Stimulated activated CD4-positive, alpha-beta T cell treated with anti-CD3 and anti-CD28 coated beads, Interleukin-1b, Interleukin-23, amount 100 ng/mL, for 1 hour (primary cell): ENCODE data around the gene CAB39.

ENCODE experiments used
- DNase-seq, 2 donors: peaks; one replicate each; pipeline ENCODE4 v3.0.0-alpha.2; 2020; ENCODE audit warnings: low read depth in 2 of 2

The CAB39 gene

DNA sequence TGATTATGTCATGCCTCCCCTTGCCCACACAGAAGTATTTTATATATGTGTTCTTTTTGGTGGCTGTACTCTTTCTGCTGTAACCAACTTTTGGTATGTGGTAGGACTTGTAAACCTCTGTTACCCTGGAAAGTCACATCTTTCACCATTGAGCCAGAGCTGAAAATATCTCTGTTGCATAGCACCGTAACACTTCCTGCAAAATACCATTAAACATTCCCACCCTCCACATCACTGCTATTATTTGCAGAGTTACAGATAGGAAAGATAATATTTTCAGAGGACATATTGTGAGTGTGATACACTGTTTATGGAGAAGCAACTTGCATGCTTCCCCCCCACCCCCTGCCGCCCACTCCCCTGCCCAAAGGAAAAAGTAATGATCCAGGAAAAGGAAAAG, 44.8 kb downstream of the CAB39 start:
- DNase-seq = no peak

DNA sequence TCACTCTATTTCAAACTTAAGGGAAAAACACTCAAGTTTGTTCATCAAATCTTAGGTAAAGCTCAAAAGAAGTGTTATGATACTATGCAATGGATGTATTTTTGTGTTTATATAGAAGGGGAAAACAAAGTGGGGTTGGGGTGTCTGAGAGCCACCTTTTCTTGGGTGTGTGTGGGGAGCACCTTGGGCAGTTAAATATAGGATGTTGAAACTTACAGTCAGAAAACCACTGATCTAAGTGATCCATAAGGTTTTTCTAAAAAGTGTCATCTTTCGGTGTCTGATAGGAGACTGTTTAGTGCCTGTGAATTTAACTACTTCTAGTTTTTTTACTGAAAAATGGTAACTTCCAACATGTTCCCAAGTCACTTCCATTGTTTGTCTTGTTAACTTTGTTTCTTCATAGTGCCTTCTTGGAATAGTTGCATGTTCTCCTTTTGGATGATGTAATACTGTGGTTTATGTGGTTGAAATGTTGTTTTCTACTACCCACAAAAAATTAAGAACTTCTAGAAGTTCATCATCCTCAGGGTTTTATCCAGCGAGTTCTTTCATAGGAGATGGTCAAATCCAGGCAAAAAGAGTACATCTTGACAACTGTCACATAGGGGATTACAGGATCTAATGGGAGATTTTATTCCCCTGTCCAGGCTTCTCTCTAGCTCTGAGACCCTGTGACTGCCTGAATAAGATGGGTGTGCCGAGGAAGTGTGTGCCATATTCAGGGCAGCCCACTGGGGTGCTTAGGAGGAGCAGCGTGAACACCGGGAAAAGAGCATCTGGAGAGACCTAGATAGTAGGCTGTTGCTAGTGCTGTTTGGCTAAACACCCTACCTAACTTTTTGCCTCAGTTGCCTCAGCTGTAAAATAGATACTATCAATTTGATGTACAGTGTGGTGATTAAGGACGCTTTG, 46.2 kb downstream of the CAB39 start:
- DNase-seq = no peak

DNA sequence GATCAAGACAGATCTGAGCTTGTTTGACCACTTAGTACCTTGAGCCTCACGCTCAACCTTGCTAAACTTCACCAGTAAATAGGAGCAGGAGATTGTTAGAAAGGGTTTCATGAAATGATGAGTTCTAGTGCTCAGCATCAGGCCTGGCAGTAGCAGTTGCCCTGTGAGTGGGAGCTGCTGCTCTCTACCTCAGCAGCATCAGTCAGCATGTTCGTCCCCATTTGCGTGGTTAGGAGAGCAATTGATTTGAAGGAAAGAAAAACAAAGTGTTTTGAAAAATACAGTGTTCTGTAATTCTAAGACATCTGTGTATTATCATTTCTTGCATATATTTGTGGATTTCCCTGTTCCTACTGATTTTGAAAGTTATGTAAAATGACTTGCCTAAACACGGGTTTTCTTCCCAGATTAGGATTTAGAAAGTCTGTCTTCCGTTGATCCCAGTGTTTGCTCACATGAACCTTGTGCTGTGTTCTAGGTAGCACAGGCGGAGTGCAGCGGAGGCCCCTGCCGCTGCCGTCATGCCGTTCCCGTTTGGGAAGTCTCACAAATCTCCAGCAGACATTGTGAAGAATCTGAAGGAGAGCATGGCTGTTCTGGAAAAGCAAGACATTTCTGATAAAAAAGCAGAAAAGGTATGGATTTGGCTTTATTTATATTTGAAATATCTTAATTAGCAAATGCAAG, 47.0 kb downstream of the CAB39 start:
- no peak for DNase-seq

DNA sequence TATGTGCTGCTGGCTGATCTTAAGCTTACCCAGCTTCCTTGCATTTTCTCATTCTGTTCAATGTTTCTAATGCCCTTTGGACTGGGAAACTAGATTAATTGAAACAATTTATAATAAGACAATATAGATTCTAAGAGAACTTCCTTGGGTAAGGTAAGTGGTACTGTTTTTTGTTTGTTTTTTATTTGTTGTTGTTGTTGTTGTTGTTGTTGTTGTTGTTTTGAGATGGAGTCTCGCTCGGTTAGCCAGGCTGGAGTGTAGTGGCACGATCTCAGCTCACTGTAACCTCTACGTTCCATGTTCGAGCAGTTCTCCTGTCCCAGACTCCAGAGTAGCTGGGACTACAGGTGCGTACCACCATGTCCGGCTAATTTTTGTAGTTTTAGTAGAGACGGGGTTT, 49.1 kb downstream of the CAB39 start:
- no peak for DNase-seq

DNA sequence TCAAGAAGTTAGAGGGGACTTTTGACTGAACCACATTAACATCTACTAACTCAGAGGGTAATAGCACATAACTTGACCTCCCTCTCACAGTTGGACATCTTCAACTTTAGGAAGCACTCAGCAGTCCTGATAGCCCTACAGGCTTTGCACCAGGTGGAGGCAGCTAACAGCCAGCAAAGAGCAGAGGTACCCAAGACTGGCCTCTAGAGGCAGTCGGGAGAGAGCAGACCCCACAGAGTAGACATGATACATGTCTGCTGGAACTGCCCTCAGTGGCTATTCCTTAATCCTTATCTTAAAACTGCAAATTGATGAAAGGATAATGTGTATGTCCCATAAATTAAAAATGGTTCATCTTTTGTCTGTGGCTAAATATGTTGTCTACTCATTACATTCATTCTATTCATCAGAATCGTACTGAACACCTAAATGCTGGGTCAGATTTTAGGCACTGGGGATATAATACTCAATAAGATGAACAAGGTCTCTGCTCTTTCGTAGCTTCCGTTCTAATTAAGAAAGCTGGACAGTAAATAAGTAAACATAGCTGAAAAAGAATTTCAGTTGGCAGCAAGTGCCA, 49.8 kb downstream of the CAB39 start:
- DNase-seq = no peak

DNA sequence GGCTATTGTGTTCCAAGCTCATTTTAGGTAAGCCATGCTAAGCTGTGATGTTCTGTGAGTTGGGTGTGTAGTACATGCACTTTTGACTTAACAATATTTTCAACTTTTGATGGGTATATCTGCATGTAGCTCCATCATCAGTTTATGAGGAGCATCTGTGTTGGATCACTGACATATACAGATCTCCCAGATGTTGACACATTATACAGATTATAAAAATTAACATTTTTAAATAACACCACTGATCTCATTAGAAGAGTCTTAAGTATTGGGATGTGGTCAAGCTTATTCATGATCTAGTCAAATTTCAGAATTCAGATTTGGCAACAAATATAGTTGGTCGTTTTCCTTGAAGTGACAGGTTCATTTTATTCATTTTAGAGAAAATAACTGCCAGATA, 51.7 kb downstream of the CAB39 start:
- no peak for DNase-seq

DNA sequence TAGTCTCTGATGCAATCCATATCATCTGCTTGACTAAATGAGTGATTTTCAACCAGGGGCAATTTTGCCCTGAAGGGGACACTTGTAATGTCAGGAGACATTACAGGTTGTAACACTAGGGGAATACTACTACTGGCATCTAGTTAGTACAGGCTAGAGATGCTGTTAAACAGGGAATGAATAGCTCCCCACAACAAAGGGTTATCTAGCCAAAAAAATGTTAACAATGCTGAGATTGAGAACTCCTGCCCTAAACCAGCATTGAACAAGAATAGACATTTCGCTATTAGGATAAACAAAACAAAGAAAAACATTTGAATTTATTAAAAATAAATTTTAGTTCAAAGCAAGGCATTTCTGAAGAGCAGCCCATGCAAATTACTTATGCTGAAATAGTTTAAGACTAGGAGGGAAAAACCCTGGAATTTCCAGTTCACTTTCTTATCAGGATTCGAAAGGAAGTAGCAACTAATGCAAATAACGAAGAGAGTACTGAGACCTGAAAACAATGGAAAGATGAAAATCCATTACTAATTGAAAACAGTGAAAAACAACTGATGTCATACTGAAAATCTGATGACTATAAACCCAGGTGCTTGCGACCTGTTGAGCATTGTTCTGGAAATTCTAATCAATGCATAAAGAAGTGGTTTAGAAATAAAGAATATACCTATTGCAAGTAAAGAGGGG, 53.1 kb downstream of the CAB39 start:
- DNase-seq = no peak

DNA sequence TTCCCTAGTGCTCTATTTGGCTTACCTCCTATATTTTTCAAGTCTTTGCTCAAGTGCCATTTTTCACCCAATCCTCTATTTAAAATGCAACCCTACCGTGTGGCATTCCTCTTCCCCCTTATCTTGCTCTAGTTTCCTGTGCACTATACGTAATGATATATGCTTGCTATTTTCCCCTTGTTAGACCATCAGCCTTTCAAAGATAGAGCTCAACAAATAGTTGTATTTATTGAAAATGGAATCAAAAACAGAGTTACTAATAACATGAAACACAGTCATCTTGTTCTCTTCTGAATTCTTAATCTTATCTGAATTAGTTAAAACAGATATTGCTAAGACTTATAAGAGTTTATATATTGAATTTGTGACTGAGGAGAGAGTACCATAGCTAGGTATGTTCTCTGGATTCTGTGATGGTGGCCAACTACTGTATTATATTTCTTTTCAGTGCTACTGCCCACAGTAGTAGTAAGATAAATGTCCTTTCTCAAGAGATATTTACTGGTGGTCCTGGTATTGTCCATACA, 55.3 kb downstream of the CAB39 start:
- no peak for DNase-seq

DNA sequence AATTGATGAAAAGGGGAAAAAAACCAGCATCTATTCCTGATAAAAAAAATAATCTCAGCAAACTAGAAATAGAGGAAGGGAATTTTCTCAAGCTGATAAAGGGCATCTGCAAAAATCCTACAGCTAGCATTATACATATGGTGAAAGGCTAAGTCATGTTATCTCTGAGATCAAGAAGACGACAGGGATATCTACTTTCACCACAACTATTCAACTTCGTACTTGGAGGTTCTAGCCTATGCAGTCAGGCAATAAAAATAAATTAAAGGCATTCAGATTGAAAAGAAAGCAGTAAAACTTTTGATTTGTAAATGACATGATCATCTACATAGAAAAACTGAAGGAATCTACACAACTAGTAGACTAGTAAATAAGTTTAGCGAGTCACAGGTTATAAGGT, 58.2 kb downstream of the CAB39 start:
- no peak for DNase-seq

DNA sequence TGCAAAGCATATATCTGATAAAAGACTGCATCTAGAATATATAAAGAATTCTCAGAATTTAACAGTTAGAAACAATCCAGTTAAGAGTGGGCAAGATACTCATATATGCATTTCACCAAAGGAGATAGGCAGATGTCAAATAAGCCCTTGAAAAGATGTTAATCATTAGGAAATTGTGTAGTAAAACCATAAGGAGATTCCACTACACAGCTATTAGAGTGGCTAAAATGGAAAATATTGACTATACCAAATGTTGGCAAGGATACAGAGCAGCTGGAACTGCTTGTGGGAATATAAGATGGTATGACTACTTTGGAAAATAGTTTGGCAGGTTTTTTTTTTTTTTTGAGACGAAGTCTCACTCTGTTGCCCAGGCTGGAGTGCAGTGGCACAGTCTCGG, 59.5 kb downstream of the CAB39 start:
- no peak for DNase-seq

DNA sequence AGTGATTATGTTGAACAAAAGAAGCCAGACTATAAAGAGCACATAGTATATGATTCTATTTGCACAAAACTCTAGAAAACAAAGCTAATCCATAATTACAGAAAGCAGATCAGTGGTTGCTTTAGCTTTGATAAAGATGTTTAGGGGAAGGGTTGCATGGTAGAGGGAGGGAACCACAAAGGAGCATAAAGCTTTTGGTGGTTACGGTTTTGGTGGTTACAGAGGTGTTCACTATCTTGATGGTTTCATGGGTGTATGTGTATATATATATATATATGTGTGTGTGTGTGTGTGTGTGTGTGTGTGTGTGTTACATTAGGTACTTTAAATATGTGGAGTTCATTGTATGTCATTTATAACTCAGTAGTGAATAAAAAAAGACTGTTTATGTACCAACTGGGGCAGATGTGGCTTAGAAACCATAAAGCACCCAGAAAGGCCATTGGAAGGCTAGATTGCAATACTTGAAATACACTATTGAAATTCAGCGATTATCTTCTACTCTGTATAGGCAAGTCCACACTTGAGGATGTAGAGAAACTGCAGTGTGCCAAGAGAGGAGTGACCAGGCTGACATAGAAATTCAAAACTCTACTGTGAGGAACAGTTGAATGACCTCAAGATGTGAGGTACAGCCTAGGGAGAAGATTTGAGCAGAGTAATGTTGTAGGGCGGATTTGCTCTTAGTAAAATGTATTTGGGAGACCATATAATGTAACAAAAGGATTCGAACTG, 60.6 kb downstream of the CAB39 start:
- DNase-seq = no peak

DNA sequence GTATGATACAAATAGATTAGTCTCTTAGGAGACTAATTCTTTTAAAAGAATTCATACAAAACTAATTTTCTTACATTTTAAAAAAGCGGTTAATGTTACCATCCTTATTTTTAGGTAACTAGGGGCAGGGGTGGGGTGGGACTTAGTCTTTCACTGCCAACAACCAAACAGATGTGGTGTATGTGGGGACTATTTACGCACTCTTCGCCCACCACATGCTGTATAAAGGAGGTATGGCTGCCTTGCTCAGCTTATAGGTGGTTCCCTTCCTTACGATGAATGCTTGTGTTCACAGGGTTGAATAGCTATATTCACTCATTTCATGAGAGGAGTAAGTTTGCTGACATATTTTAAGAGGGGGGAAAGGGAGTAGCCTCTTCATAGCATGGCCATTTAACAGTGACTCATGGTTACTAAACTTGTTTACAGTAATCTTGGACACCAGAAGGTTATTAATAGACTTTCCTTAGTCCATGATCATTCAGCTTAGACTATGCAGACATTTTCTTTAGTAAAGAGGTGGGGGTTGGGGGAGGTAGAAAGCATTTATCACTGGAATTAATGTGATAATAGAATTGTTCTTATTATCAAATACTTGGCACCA, 61.8 kb downstream of the CAB39 start:
- no peak for DNase-seq

DNA sequence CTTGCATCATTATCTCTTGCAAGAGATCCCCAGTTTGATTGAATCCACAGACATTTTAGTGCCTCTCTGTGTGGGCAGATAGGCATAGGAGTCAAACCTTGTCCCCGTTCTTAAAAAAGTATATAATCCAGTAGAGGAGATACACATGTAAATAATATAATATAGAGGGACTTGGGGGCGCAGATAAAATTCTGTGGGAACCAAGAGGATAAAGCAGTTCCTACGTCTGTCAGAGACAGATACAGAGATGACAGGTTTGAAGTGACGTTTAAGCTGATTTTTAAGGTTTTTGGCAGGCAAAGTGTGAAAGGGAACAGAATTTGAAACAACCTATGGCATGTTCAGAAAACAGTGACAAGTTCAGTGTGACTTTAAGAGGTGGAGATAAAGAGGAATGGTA, 63.1 kb downstream of the CAB39 start:
- DNase-seq = no peak

DNA sequence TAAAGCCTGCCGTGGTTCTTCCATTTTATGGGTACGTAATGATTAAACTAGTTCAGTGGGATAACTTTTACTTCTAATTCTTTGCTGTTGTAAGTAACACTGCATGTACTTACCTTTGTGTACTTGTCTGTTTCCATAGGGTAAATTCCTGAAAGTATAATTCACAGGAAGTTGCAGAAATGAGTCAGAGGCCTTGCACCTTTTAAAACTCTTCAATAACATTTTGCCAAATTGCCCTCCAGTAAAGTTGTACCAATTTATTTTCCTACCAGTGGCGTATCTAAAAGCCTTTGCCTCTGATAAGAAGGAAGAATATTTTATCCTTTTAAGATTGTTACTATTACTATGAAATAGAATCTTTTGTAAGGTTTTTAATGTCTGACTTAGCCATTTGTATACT, 65.1 kb downstream of the CAB39 start:
- DNase-seq = no peak

DNA sequence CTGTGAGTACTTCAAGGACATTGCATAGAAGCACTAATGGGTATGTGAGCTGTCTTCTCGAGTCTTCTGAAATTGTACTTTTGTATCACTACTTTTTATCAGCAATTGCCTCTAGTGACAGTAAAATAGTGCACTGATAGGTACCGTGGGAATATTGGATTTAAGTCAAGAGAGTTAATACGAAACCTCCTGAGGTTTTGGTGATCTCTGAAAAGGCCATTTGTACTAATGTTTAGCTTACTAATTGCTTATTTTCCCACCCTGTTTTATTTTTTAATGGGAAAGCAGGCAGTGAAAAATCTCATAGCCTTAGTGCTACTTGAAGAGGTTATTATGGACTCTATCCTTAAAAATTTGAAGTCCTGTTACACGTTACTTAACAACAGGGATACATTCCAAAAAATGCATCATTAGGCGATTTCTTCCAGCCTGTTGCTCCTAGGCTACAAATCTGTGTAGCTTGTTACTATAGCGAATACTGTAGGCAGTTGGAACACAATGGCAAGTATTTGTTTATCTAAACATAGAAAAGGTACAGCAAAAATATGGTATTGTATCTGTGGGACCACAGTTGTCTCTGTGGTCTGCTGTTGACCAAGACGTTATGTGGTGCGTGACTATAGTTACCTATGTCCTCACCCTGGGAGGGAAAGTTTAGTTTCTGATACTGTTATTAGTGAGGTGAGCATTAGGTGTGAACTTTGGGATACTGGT, 65.9 kb downstream of the CAB39 start:
- no peak for DNase-seq

DNA sequence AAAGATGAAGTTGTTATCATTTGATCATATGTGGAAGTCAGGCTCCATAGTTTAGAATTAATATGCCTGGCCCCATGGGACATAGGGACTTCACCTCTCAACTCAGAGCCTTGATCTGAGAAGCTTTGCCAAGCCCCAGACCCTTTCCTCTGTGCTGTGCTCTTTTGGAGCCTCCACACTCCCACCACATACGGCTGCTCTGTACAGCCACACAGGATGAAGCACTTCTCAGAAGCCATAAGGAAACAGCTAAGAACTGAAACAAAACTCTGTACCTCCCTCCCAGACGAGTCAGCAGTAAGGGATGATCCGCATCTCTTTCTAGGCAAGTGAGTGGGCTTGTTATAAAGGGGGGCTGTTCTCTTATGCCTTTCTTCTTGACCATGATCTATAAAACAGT, 66.5 kb downstream of the CAB39 start:
- DNase-seq = no peak

DNA sequence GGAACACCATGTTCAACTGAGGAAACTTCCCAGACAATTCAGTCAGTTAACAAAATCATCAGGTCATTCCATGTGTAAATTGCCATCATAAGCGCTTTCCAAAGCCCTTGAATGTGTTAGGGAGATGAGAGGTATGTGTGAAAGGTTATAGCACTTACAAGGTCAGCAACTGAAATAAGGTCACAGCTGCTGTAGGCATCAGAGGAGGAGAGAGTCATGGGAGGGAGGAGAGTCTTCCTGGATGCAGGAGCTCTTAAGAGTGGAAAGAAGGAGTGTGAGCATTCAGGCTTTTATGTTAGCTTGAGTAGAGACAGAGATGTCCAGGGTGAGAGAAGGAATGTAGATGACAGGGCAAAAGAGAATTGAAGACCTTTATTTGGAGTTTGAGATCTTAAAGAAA, 67.0 kb downstream of the CAB39 start:
- DNase-seq = no peak

DNA sequence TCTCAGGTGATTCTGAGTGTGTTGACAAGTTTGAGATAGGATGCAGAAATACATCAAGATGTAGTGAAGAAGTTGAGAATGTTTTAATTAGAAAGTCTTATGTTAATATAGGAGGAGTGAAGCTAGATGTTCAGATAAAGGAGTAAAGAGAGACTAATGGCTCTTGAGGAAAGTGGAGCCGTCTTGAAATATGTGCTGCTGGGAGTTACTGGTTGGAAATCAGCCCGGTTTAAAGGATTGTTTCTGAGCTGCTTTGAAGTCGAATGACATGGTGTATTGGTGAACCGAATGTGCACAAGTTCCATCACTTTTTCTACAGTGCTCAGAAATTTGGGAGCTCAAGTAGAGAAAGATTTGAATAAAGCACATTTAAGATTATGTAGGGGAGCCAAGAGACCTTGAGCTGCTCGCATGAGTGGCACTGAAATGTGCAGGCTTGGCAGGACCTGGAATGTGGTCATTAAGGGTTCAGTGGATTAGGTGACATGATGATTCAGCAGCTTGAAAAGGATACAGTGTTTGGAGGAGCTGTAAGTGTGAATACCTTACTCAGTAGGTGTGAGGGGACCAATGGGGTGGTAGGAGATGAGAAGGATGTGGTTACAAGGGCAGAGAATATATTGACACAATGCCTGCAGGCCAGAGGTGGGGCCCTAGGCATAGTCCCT, 68.6 kb downstream of the CAB39 start:
- no peak for DNase-seq

DNA sequence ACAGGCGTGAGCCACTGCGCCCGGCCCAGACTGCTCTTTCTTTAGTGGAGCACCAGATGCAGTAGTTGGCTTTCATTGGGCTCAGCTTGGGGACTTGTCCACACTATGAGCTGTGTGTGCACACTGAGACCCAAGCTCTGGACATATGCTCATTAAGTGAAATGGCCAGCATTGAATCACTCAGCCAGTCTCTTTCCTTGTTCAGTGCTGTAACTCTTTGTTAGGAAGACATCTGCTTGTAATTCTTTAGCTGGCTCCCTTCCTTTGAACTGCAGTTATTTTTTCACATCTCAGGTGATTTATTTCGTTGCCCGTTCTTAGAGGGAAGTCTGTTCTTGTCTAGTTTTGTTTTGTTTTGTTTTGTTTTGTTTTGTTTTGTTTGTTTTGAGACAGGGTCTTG, 70.5 kb downstream of the CAB39 start:
- no peak for DNase-seq

DNA sequence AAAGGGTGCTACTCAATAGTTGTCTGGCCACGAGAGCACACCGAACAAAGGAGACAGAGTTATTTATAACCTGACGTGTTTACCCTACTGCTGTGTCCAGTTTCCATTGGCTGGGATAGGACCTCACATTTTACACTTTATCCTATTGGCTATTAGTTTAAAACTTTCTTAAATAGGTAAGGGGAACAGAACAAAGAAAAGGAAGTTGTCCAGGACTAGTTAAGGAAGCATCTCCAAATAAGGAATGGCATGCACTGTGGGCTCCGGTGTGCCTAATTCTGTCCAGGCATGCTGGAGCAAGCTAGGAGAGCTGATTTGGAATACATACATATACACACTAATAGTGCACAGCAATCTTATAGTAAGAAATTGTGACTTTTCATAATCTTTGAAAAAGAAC, 72.2 kb downstream of the CAB39 start:
- DNase-seq = no peak
